UCSD-AML1 (cell line): ENCODE measurements around the gene DENND1A.
"Not testable (repeated sequence)": the region's sequence is repeated elsewhere in the genome, so short reads cannot be mapped to it uniquely, and the experiment has no call there.

Experiments
- DNase-seq: peaks from one replicate; lab custom pipeline; 2025; ENCODE audit not compliant: unreplicated experiment; lab: John Stamatoyannopoulos, UW

The DENND1A gene

GRCh38 chr9:123929870-123930831 is at the start of gene DENND1A:
Gene DENND1A (minus strand): TSS chr9:123930126. CDS start chr9:123929905, 221 bp downstream.
- DNase-seq: peak; percentile 89

GRCh38 chr9:123978981-123979380 is 49.1 kb upstream of the DENND1A start:
- no peak for DNase-seq

- DNase-seq: not testable (repeated sequence)
These were observed 46.7 kb upstream of the DENND1A start for GRCh38 chr9:123976579-123976978.

GRCh38 chr9:123975871-123976270 is 45.9 kb upstream of the DENND1A start:
- no peak for DNase-seq

- DNase-seq: no peak
These were observed 44.5 kb upstream of the DENND1A start for GRCh38 chr9:123974471-123974870.

GRCh38 chr9:123973590-123974223 is 43.8 kb upstream of the DENND1A start:
- DNase-seq: no peak

- DNase-seq: no peak
These were observed 42.7 kb upstream of the DENND1A start for GRCh38 chr9:123972618-123973017.

- DNase-seq: no peak
These were observed 37.4 kb upstream of the DENND1A start for GRCh38 chr9:123967323-123967722.

- DNase-seq: no peak
These were observed 36.1 kb upstream of the DENND1A start for GRCh38 chr9:123965801-123966686.

GRCh38 chr9:123964761-123965160 is 34.8 kb upstream of the DENND1A start:
- DNase-seq: peak; percentile 26

GRCh38 chr9:123960965-123961364 is 31.0 kb upstream of the DENND1A start:
- no peak for DNase-seq

- DNase-seq: no peak
These were observed 30.4 kb upstream of the DENND1A start for GRCh38 chr9:123960366-123960765.

GRCh38 chr9:123959787-123960186 is 29.9 kb upstream of the DENND1A start:
- DNase-seq: no peak

- DNase-seq: no peak
These were observed 27.8 kb upstream of the DENND1A start for GRCh38 chr9:123957731-123958130.

- DNase-seq: no peak
These were observed 27.3 kb upstream of the DENND1A start for GRCh38 chr9:123957168-123957721.

- DNase-seq: no peak
These were observed 25.7 kb upstream of the DENND1A start for GRCh38 chr9:123955637-123956036.

- DNase-seq: no peak
These were observed 24.8 kb upstream of the DENND1A start for GRCh38 chr9:123954518-123955280.

- no peak for DNase-seq
These were observed 22.9 kb upstream of the DENND1A start for GRCh38 chr9:123952641-123953495.

GRCh38 chr9:123948286-123948685 is 18.4 kb upstream of the DENND1A start:
- DNase-seq: no peak
